ENCODE data around the gene GAS6.
A peak's percentile ranks its signal among the peaks of the same experiment; 100 is the strongest.
"Not testable (repeated sequence)": the region's sequence is repeated elsewhere in the genome, so short reads cannot be mapped to it uniquely, and the experiment has no call there.

GAS6 gene

DNA sequence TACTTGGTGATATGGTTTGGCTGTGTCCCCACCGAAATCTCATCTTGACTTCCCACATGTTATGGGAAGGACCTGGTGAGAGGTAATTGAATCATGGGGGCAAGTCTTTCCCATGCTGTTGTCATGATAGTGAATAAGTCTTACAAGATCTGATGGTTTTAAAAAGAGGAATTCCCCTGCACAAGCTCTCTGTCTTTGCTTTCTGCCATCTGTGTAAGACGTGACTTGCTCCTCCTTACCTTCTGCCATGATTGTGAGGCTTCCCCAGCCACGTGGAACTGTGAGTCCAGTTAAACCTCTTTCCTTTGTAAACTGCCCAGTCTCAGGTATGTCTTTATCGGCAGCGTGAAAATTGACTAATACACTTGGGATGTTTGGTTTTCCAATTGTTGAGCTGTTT is 4.0 kb upstream of the GAS6 start:
- DNase-seq (ENCODE audit: low spot score): not testable (repeated sequence)

DNA sequence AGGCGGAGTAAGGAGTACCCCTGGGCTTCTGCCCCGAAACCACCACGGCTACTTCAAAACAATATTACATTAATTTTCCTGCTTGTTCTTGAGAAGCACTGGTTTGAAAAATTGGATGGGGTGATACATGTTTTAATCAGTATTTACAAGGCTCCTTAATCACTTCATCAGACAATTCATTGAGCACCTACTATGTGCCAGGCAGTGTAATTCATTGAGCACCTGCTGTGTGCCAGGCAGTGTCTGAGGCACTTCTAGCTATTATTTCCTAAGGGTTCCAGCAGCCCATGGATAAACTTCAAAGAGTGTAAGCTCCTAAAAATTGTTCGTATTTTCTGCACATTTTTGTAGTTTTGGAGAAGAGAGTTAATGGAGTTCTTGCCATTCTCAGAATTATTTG is 1.6 kb upstream of the GAS6 start:
- no peak for DNase-seq (ENCODE audit: low spot score)

DNA sequence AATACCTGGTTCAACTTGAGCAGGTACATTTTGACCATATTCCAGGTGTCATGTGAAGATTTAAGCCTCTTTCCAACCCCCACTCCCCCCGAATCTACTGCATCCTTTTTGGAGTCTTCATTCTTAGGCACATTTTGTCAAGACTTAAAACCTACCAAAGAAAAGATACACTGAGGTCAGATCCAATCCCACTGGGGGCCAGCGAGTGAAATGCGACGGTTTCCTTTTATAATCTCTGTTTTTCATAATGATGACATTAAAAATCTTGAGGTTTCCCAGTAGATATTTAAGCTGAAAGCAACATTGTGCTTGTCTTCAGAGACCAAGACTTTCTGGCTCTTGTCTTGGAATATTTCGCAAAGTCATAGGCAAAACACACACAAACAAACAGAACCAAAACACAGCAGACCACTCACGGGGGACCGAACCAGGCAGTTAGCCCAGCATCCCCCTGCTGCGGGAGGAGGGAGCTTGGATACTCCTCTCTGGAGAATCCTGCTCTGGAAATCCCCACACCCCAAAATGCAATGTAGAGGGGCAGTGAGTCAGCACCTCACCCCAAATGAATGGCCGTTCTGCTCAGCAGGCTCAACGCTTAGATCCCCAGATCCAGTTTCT is 506 bp upstream of the GAS6 start:
- peak; percentile 54 for DNase-seq (ENCODE audit: low spot score)

DNA sequence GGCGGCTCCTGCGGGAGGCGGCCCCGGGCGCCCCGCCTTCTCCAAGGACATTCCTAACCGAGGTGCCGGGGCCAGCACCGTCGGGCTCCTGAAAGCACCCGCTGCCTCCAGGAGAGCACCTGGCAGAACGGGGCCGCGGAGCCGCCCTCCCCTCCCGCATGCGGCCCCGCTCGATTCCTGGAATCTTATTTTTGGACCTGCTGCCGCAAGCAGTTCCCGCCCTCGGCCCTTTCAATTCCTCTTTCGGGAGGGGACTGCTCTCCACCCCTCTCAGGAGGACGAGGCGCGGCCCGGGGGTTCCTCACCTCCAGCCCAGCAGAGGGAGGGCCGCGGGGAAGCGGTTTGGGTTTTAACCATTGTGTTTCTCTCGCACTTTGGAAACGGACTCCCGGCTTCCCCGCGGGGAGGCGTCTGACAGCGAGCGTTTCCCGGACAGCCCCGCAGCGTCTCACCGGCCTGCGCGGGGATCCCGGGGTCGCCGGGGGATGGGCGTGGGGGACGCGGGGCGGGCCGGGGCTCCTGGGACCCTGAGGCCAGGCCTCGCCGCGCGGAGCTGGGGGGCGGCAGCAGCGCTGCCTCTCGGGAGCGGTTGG is 849 bp downstream of the GAS6 start:
- DNase-seq (ENCODE audit: low spot score): peak; percentile 37

GRCh38 chr13:113862191-113862930 is 1.5 kb downstream of the GAS6 start:
- no peak for DNase-seq (ENCODE audit: low spot score)

DNA sequence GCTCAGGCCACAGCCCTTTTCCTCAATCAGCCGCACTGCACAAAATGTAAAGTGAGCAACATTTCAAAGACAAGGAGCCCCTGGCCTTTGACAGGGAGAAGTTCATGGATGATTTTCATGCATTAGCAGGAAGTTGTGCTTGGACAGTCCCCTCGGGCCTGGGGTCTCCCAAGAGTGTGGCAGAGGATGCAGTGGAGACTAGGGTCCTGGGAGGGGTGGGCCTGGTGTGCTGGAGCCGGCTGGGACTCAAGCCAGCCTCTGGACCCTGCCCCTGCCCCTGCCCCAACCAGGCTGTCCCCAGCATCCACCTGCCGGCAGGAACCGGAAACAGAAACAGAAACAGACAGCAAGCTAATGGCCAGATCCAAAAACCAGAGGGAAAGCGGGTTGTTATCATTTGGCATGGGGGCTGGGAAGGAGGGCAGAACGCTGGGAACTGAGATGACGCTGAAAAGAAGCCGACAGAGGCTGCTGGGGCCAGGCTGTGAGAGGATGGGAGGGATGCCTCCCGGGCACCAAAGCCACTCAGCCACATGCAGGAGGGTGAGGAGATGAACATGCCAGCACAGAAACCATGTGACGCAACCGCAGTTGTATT is 2.3 kb downstream of the GAS6 start:
- no peak for DNase-seq (ENCODE audit: low spot score)

- DNase-seq (ENCODE audit: low spot score): no peak
These were observed 3.0 kb downstream of the GAS6 start for GRCh38 chr13:113860665-113861432.

GRCh38 chr13:113860051-113860664 is 3.7 kb downstream of the GAS6 start:
- no peak for DNase-seq (ENCODE audit: low spot score)

GRCh38 chr13:113859311-113860050 is 4.4 kb downstream of the GAS6 start:
- DNase-seq (ENCODE audit: low spot score): no peak

- no peak for DNase-seq (ENCODE audit: low spot score)
These were observed 6.2 kb downstream of the GAS6 start for GRCh38 chr13:113857531-113858195.

DNA sequence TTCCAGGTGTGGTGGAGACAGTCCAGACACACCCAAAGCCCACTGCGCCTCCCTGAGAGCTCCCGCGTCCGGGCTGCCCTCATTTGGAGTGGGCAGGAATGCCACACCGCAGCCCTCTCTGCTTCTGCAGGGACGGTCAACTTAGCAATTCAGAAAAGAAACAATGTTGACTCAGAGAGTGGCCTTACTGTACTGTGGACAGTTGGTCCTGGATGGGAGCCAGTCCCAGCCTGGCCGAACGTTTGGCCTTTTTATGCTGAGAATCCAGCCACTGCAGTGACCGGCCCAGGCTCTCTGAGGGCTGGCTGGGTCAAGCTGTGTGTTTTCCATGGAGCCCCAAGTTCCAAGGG is 7.2 kb downstream of the GAS6 start:
- peak; percentile 52 for DNase-seq (ENCODE audit: low spot score)

DNA sequence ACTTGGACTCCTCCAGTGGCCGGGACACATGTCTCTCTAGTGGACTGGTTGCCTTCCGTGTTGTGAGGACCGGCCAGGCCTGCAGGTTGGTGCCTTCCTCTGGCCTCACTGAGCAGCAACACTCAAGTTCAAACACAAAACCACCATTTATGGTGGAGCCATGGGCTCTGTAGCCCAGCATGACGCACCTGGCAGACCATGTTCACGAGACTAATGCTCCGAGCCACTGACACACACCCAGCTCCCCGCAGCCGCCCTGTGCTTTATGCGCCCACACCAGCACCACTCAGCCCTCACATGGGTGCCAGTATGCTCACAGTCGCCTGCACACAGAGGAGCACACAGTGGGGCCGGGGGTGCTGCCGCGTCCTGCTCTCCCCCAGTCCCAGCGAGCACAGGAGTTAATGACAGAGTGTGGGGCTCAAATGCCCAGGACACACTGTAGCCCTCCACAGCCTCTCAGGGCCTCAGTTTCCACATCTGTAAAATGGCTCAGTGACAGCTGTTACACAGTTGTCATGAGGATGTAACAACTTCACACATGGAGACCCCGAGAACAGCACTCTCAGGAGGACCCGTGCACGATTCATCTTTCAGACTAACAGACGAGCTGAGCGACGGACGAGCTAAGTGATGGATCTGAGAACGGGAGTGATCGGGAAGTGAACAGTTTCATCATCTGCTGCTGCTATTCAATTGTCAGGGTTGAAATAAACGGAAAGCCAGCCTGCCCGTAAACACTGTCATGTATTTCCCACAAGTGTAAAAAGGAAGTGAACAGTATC is 7.8 kb downstream of the GAS6 start:
- DNase-seq (ENCODE audit: low spot score): no peak

GRCh38 chr13:113855012-113855921 is 8.6 kb downstream of the GAS6 start:
- peak; percentile 55 for DNase-seq (ENCODE audit: low spot score)

DNA sequence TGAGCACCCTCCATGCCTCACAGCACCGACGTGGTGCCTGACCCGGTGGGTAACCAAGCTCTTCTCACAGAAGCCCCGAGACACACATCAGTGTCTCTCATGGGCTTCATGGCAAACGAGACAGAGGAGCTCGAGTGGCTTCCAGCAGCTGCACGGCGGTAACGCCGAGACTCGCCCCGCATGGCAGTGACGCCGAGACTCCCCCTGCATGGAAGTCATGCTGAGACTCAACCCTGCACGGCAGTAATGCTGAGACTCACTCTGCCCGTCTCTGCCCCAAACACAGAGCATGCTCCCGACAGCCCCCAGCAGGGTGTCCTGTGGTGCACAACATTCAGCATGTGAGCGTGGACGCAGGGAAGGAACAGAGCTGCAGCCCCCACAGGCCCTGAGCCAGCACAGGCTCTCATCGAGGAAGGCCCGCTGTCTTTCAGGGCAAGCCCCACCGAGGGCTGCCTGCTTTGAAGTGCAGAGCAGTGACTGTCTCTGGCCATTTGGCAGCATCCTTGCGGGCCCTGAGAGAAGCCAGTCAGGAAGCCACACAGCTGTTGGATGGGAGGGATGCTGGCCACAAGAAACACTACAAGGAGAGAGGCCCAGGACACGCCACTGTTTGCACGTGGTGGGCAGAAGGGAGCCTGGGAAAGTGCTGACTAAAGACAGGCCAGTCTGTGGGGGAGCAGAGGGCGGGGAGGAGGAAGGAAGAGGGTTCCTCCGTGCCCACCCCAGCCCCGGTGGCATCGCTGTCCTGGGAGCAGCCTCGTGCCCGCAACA is 9.5 kb downstream of the GAS6 start:
- DNase-seq (ENCODE audit: low spot score): peak; percentile 75

DNA sequence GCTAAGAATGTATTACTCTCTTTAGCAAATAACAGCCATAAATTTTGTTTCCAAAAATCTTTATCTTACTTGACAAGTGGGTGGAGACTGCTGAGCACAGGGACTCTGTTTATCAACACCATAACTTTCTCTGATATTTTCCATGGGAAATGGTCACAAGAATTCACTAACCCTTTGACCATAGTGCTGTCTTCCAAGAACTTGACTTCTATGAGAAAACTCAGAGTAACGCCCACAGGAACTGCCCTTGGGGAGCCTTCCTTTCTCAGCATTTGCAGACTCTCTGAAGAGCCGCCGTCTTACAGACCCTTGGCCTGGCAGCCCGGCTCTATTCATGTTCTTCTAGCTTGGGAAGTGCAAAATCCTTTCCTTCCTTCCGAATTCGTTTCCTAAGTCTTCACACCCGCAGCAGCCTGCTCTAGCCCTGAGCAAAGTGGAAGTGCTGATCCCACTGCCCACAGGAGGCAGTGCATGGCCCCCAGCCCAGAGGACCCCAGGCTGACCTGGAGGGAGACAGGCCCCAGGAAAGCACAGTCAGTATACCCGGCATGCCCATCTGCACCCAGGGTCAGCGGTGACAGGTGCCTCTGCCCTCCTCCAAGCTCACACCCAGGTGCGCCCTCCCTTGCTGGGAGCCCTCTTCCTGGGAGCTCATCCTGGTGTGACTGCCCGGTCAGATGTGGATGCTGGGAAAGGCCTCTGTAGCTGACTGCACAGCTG is 10.2 kb downstream of the GAS6 start:
- DNase-seq (ENCODE audit: low spot score): no peak

DNA sequence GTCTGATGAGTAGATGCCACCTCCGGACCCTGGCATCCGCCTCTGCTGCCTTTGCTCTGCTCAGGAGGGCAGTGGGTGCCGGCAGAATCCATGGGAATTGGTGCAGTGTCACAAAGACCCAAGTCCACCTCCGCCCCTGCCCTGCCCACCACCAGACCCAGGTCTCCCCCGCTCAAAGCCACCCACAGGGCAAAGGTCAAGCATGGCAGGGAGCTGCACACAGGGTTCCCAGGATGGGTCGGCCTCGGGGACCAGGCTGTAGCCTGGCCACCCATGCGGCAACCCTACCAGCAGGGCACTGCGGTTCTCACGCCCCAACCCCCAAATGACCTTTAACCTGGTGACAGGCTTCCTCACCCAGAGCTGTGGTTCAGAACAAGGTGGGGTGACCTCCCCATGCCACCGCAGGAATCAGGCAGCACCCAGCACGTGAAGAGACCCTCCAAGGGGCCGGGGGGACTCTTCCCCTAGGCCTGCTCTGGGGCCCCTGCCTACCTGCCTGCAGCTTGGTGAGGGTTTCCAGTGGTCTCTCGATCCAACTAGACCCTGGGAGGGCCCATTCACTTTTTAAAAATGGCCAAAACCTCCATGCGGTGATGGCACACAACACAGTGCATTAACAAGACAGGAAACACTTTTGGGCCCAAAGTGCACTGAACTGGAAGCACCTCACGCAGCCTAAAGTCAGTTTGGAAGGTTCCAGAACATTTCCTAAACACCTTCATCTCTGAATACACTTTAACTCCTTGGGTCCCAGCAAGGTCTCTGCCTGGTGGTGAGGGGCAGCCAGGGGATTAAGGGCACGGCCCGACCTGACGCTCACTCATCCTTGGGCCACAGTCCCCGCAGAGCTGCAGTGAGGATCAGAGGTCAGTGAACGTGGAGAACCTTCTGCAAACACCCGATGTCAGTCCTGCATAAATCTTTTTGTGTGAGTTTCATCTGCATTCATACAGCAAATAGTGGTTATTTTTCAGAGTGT is 11.0 kb downstream of the GAS6 start:
- no peak for DNase-seq (ENCODE audit: low spot score)

Data from AG08395 (cell line).